Neural cell (in vitro differentiated cells): ENCODE measurements around the gene ARHGAP10. TPM values are rescaled to one million over a fixed set of nuclear protein-coding genes. Genes with fewer than 3 reads are reported as not detected.

Source experiments
- H2AFZ ChIP-seq: fragments of 200-600, 300-800 bp; sonication (generic), shearing (Covaris generic); 2 replicates; pipeline ENCODE4 v1.6.0; 2014; ENCODE audit warnings: low read depth, mild to moderate bottlenecking, antibody characterized with exemption, low read length, moderate library complexity
- H3F3A ChIP-seq: fragments of 200-600 bp; shearing (Covaris generic); 2 replicates; pipeline ENCODE4 v1.6.1; 2016; ENCODE audit warnings: mild to moderate bottlenecking, moderate library complexity, mixed read lengths, antibody characterized with exemption, low read length; ENCODE audit not compliant: insufficient read depth, poor library complexity, severe bottlenecking
- H3K27ac ChIP-seq: fragments of 200-600, 300-800 bp; sonication (generic), shearing (Covaris generic); 2 replicates; pipeline ENCODE4 v1.5.1; 2014; ENCODE audit warnings: mild to moderate bottlenecking, low read length, moderate library complexity
- H3K27me3 ChIP-seq: fragments of 300-800, 200-600 bp; sonication (generic), shearing (Covaris generic); 2 replicates; pipeline ENCODE4 v1.6.0; 2014; ENCODE audit warnings: mild to moderate bottlenecking, low read depth, low read length, moderate library complexity; ENCODE audit not compliant: insufficient read depth
- H3K36me3 ChIP-seq: fragments of 300-800, 200-600 bp; sonication (generic), shearing (Covaris generic); 2 replicates; pipeline ENCODE4 v1.5.1; 2014; ENCODE audit warnings: mild to moderate bottlenecking, antibody characterized with exemption, low read length, moderate library complexity; ENCODE audit not compliant: insufficient read depth
- H3K4me2 ChIP-seq: fragments of 300-800, 200-600 bp; sonication (generic), shearing (Covaris generic); 2 replicates; pipeline ENCODE4 v1.6.0; 2014; ENCODE audit warnings: mild to moderate bottlenecking, low read length
- H3K4me3 ChIP-seq: fragments of 300-800, 200-600 bp; sonication (generic), shearing (Covaris generic); 2 replicates; pipeline ENCODE4 v1.5.1; 2014; ENCODE audit warnings: mild to moderate bottlenecking, low read length, moderate library complexity
- H3K79me2 ChIP-seq: fragments of 200-600 bp; shearing (Covaris generic); replicated peaks from 2 replicates; pipeline ENCODE4 v1.6.0; 2014; ENCODE audit warnings: mild to moderate bottlenecking, low read length, moderate library complexity; ENCODE audit not compliant: insufficient read depth
- H3K9ac ChIP-seq: fragments of 300-800, 200-600 bp; sonication (generic), shearing (Covaris generic); 2 replicates; pipeline ENCODE4 v1.6.1; 2016; ENCODE audit warnings: mild to moderate bottlenecking, low read length, mixed read lengths
- H3K9me2 ChIP-seq: fragments of 200-600 bp; shearing (Covaris generic); 2 replicates; pipeline ENCODE4 v1.6.1; 2016; ENCODE audit warnings: mild to moderate bottlenecking, low read length, mixed read lengths; ENCODE audit not compliant: insufficient read depth
- H3K9me3 ChIP-seq: fragments of 200-600, 300-800 bp; sonication (generic), shearing (Covaris generic); 2 replicates; pipeline ENCODE4 v1.6.1; 2016; ENCODE audit warnings: mild to moderate bottlenecking, mixed run types, low read length, moderate library complexity, mixed read lengths
- H4K20me1 ChIP-seq: fragments of 200-600 bp; shearing (Covaris generic); 2 replicates; pipeline ENCODE4 v1.6.1; 2016; ENCODE audit warnings: mild to moderate bottlenecking, mixed run types; ENCODE audit not compliant: insufficient read depth
- EP300 ChIP-seq: fragments of 450-650 bp; conservative IDR thresholded peaks from 2 replicates; pipeline ENCODE4 v1.6.1; 2014; ENCODE audit warnings: antibody characterized with exemption, mild to moderate bottlenecking, moderate library complexity; ENCODE audit not compliant: poor library complexity, severe bottlenecking
- EZH2 ChIP-seq: fragments of 200-600, 300-800 bp; shearing (Covaris generic), sonication (generic); IDR thresholded peaks from 2 replicates; pipeline ENCODE4 v1.6.1; 2014; ENCODE audit warnings: antibody characterized with exemption, low read length, borderline replicate concordance, mild to moderate bottlenecking; ENCODE audit not compliant: insufficient read depth, poor library complexity, severe bottlenecking
- MXI1 ChIP-seq: fragments of 450-650 bp; conservative IDR thresholded peaks from 2 replicates; pipeline ENCODE4 v1.6.1; 2014; ENCODE audit warnings: antibody characterized with exemption, mild to moderate bottlenecking; ENCODE audit not compliant: poor library complexity, severe bottlenecking
- POLR2AphosphoS5 ChIP-seq: IDR thresholded peaks from 2 replicates; pipeline ENCODE4 v1.6.1; 2012
- RAD21 ChIP-seq: fragments of 450-650 bp; conservative IDR thresholded peaks from 2 replicates; pipeline ENCODE4 v1.6.1; 2014; ENCODE audit warnings: antibody characterized with exemption, mild to moderate bottlenecking, moderate library complexity
- SMC3 ChIP-seq: fragments of 450-650 bp; conservative IDR thresholded peaks from 2 replicates; pipeline ENCODE4 v1.6.1; 2014; ENCODE audit warnings: antibody characterized with exemption, mild to moderate bottlenecking, moderate library complexity; ENCODE audit not compliant: poor library complexity
- TAF1 ChIP-seq: IDR thresholded peaks from 2 replicates; pipeline ENCODE4 v1.6.1; 2012; ENCODE audit warnings: low read depth
- polyA plus RNA-seq: library from polyadenylated mRNA; depleted of rRNA; stranded (reverse); fragments of >200 nt; gene quantifications from 2 replicates; pipeline ENCODE4 v1.2.3, GENCODE V29; 2014
- TF ChIP-seq, protein P1 (sequence below): IDR thresholded peaks from 2 replicates; pipeline ENCODE4 v1.6.1; 2012; ENCODE audit warnings: borderline replicate concordance
- TF ChIP-seq, protein P2 (sequence below): fragments of 450-650 bp; IDR thresholded peaks from 2 replicates; pipeline ENCODE4 v1.5.1; 2014; ENCODE audit warnings: antibody characterized with exemption, mild to moderate bottlenecking, moderate library complexity; ENCODE audit not compliant: poor library complexity, severe bottlenecking

Gene ARHGAP10
- polyA plus RNA-seq, 1 donor from 2014 or later: 1.2 TPM

DNA sequence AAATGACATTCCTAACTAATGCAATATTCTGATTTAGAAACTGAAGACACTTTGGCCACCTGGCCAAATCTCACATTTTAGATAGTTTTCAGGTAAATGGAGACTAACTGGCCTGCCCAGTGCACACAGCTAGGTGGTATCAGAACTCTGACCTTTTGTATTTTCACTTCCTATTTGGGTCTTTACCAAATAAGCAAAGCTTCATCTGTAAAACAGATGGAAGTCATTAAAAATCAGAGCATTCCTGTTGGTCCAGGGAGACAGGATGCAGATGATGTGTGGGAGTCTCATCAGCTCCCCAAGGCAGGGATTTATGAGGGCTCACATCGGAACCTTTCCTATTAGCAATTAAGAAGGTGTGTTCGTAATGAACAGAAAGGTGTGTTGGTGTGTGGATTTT lies 57.7 kb downstream of the ARHGAP10 start:
- TF ChIP-seq EP300: no peak
- TF ChIP-seq, protein P1, sequence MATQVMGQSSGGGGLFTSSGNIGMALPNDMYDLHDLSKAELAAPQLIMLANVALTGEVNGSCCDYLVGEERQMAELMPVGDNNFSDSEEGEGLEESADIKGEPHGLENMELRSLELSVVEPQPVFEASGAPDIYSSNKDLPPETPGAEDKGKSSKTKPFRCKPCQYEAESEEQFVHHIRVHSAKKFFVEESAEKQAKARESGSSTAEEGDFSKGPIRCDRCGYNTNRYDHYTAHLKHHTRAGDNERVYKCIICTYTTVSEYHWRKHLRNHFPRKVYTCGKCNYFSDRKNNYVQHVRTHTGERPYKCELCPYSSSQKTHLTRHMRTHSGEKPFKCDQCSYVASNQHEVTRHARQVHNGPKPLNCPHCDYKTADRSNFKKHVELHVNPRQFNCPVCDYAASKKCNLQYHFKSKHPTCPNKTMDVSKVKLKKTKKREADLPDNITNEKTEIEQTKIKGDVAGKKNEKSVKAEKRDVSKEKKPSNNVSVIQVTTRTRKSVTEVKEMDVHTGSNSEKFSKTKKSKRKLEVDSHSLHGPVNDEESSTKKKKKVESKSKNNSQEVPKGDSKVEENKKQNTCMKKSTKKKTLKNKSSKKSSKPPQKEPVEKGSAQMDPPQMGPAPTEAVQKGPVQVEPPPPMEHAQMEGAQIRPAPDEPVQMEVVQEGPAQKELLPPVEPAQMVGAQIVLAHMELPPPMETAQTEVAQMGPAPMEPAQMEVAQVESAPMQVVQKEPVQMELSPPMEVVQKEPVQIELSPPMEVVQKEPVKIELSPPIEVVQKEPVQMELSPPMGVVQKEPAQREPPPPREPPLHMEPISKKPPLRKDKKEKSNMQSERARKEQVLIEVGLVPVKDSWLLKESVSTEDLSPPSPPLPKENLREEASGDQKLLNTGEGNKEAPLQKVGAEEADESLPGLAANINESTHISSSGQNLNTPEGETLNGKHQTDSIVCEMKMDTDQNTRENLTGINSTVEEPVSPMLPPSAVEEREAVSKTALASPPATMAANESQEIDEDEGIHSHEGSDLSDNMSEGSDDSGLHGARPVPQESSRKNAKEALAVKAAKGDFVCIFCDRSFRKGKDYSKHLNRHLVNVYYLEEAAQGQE: no peak
- TF ChIP-seq, protein P2, sequence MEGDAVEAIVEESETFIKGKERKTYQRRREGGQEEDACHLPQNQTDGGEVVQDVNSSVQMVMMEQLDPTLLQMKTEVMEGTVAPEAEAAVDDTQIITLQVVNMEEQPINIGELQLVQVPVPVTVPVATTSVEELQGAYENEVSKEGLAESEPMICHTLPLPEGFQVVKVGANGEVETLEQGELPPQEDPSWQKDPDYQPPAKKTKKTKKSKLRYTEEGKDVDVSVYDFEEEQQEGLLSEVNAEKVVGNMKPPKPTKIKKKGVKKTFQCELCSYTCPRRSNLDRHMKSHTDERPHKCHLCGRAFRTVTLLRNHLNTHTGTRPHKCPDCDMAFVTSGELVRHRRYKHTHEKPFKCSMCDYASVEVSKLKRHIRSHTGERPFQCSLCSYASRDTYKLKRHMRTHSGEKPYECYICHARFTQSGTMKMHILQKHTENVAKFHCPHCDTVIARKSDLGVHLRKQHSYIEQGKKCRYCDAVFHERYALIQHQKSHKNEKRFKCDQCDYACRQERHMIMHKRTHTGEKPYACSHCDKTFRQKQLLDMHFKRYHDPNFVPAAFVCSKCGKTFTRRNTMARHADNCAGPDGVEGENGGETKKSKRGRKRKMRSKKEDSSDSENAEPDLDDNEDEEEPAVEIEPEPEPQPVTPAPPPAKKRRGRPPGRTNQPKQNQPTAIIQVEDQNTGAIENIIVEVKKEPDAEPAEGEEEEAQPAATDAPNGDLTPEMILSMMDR: no peak
- no peak for TF ChIP-seq SMC3
- TF ChIP-seq RAD21: no peak
- no peak overlapping the region for H3K27ac ChIP-seq
- no peaks in the 10 kb centered on the region for H4K20me1 ChIP-seq
- no peak overlapping the region for H3K9ac ChIP-seq
- H3K4me2 ChIP-seq: no peak overlapping the region
- H3K79me2 ChIP-seq: no peaks in the 10 kb centered on the region
- no peaks in the 10 kb centered on the region for H3K36me3 ChIP-seq
- no peak overlapping the region for H3K4me3 ChIP-seq
- no peaks in the 10 kb centered on the region for H3F3A ChIP-seq
- no peak overlapping the region for H2AFZ ChIP-seq
- no peaks in the 10 kb centered on the region for H3K27me3 ChIP-seq
- H3K9me3 ChIP-seq: no peaks in the 10 kb centered on the region
- no peaks in the 10 kb centered on the region for H3K9me2 ChIP-seq

GRCh38 chr4:147790412-147790811 lies 58.5 kb downstream of the ARHGAP10 start:
- Histone ChIP-seq H4K20me1 (no peaks in the 10 kb centered on the region), H3K27me3 (no peaks in the 10 kb centered on the region), H3F3A (no peaks in the 10 kb centered on the region), H3K9me2 (no peaks in the 10 kb centered on the region), H3K27ac (no peak overlapping the region), H3K9me3 (no peaks in the 10 kb centered on the region), H3K36me3 (no peaks in the 10 kb centered on the region), H2AFZ (no peak overlapping the region), H3K9ac (no peak overlapping the region), H3K79me2 (no peaks in the 10 kb centered on the region), H3K4me3 (no peak overlapping the region), H3K4me2 (no peak overlapping the region)
- TF ChIP-seq POLR2AphosphoS5: no peak
- TF ChIP-seq, protein P2: no peak
- TF ChIP-seq EP300: no peak
- no peak for TF ChIP-seq EZH2
- TF ChIP-seq, protein P1: no peak
- no peak for TF ChIP-seq RAD21
- no peak for TF ChIP-seq MXI1
- no peak for TF ChIP-seq SMC3
- no peak for TF ChIP-seq TAF1
